ENCODE data around the gene TRIM68. TPM values are rescaled to one million over a fixed set of nuclear protein-coding genes. Genes with fewer than 3 reads are reported as not detected.

The TRIM68 gene
- total and polyA plus RNA-seq, 2 of the 4 experiments (the other 2 are of a cell fraction) = 8.1 to 8.4 TPM

DNA sequence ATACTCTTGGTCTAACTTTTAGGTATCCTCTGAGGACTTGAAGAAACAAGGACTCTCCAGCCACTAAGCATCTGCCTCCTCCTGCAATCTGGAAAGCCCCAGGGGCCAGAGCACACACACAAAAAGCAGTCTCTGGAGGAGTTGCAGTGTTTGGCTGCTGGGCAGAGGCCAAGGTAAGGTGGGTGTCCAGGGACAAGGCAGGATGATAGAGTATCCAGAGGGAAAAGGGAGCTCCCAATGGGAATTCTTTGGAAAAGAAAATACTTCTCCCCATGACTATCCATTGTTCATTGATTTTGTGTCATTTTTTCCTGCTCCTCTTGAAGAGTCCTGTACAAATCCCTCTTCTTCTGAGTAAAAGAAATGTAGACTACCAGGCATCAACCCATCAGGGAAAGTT is 26.6 kb downstream of the TRIM68 start, which contains the start of gene OR52I2:
Gene OR52I2 (plus strand): TSS at position 301 of the 400 bp plus-strand sequence.
- Histone ChIP-seq H3K27me3 (ENCODE audit: control insufficient read depth, insufficient read depth, low read length) (no peaks in the 10 kb centered on the region; the same call in 1 of the 2 replicates), H3K4me1 (ENCODE audit: control insufficient read depth, insufficient read depth, low read length) (no peaks in the 10 kb centered on the region), H3K36me3 (ENCODE audit: control insufficient read depth, insufficient read depth, low read length) (no peaks in the 10 kb centered on the region), H4K20me1 (ENCODE audit: insufficient read depth, low read length) (no peaks in the 10 kb centered on the region), H3K56ac (ENCODE audit: extremely low read depth, insufficient read depth, low read length) (no peak within 1 kb of the TSS), H3K23ac (ENCODE audit: low read depth, low read length) (no peak within 1 kb of the TSS), H2BK5ac (ENCODE audit: low read depth, low read length, poor library complexity, severe bottlenecking) (no peak within 1 kb of the TSS), H2BK120ac (ENCODE audit: low read depth, low read length) (no peak within 1 kb of the TSS), H2AK9ac (replicated peaks; ENCODE audit: low read depth, low read length, poor library complexity) (no peak within 1 kb of the TSS), H4K5ac (ENCODE audit: low read depth, low read length) (no peak within 1 kb of the TSS), H3K79me1 (ENCODE audit: low read depth in 1 of 2, low read length in 2 of 2) (no peaks in the 10 kb centered on the region), H3K9me1 (ENCODE audit: insufficient read depth, low read length) (no peaks in the 10 kb centered on the region), H3K14ac (replicated peaks; ENCODE audit: low read depth, low read length) (no peak within 1 kb of the TSS), H3K4me2 (ENCODE audit: low read depth, low read length) (no peak within 1 kb of the TSS), H2AFZ (replicated peaks; ENCODE audit: low read length, poor library complexity) (no peak within 1 kb of the TSS), H4K91ac (ENCODE audit: insufficient read depth, low read depth, low read length) (no peak within 1 kb of the TSS), H2AK5ac (ENCODE audit: low read depth, low read length) (no peak within 1 kb of the TSS), H3K4ac (ENCODE audit: low read depth, low read length) (no peak within 1 kb of the TSS), H3K9ac (ENCODE audit: low read depth, low read length) (no peak within 1 kb of the TSS), H4K8ac (ENCODE audit: low read depth in 2 of 2, low read length in 2 of 2) (no peak within 1 kb of the TSS), H3K9me3 (ENCODE audit: control insufficient read depth, insufficient read depth, low read length) (no peaks in the 10 kb centered on the region), H2BK15ac (ENCODE audit: low read depth, low read length) (no peak within 1 kb of the TSS), H2BK20ac (ENCODE audit: low read depth, low read length) (no peak within 1 kb of the TSS), H3K27ac (ENCODE audit: insufficient read depth, low read length) (no peak within 1 kb of the TSS), H3K4me3 (ENCODE audit: insufficient read depth, low read depth, low read length) (no peak within 1 kb of the TSS), H3K18ac (ENCODE audit: low read depth, low read length) (no peak within 1 kb of the TSS)
- TF ChIP-seq BHLHE40 (IDR thresholded peaks at IDR 0.05; ENCODE audit: low read depth, low read length) = no peak
- TF ChIP-seq CHD1 (IDR thresholded peaks at IDR 0.05; ENCODE audit: low read depth, low read length) = no peak
- no peak for TF ChIP-seq NFE2L2 (IDR thresholded peaks at IDR 0.05; ENCODE audit: low read depth, low read length)
- no peak for TF ChIP-seq FOS (IDR thresholded peaks at IDR 0.05; ENCODE audit: low read depth, low read length)
- intact Hi-C loops (cut with micrococcal nuclease) (no loop called here), in situ Hi-C loops (cut with MboI; ENCODE audit: low sequenced_read_pairs) (no loop called here), dilution Hi-C loops (cut with HindIII; ENCODE audit: low sequenced_read_pairs, unreplicated experiment) (no loop called here)
- POLR2A ChIA-PET (ENCODE audit: unreplicated experiment) = no interaction called here
- no TSS peak for BruUV-seq (replicated peaks)
- ATAC-seq (ENCODE audit: low read depth) = no peak
- CTCF ChIA-PET = no interaction called here
- no peak for DNase-seq
